H1 (cell line): ENCODE measurements around the gene MAGI1. TPM values are rescaled to one million over a fixed set of nuclear protein-coding genes. Genes with fewer than 3 reads are reported as not detected.

ENCODE experiments used
- CTCF ChIA-PET: fragments of 300-600 bp; sonication (Branson Sonifier 250); formaldehyde crosslinking; loops from one replicate; lab custom pipeline; 2021; ENCODE audit not compliant: partially characterized antibody; lab: Charles Lee
- POLR2A ChIA-PET: fragments of 300-600 bp; sonication (Branson Sonifier 250); formaldehyde crosslinking; loops from one replicate; lab custom pipeline; 2021; ENCODE audit warnings: inconsistent platforms; ENCODE audit not compliant: partially characterized antibody; lab: Charles Lee
- DNase-seq, 2 experiments: peaks; one replicate each; pipeline versions ENCODE4 v3.0.0 to v3.0.0-alpha.2; 2010 to 2022; ENCODE audit warnings: low spot score in 2 of 2, low read depth in 1 of 2, mixed read lengths in 1 of 2
- FAIRE-seq: peaks from 2 replicates; lab custom pipeline; 2011; peaks lifted over from hg19 to GRCh38; lab: Jason Lieb, UNC
- H2AFZ ChIP-seq: 2 replicates; pipeline ENCODE4 v1.8.1; 2012; ENCODE audit warnings: low read length, inconsistent platforms
- H2AK5ac ChIP-seq: 2 replicates; pipeline ENCODE4 v1.6.1; 2013; ENCODE audit warnings: low read depth, low read length
- H2BK120ac ChIP-seq: replicated peaks from 2 replicates; pipeline ENCODE3; 2013; ENCODE audit warnings: low read depth, low read length, inconsistent platforms
- H2BK12ac ChIP-seq: 2 replicates; pipeline ENCODE4 v1.6.1; 2013; ENCODE audit warnings: low read depth, low read length
- H2BK15ac ChIP-seq: 2 replicates; pipeline ENCODE4 v1.6.1; 2013; ENCODE audit warnings: low read length
- H2BK20ac ChIP-seq: 2 replicates; pipeline ENCODE4 v1.6.1; 2013; ENCODE audit warnings: low read length
- H2BK5ac ChIP-seq: 2 replicates; pipeline ENCODE4 v1.6.1; 2013; ENCODE audit warnings: low read depth, low read length
- H3K14ac ChIP-seq: 2 replicates; pipeline ENCODE4 v1.6.1; 2013; ENCODE audit warnings: inconsistent platforms; ENCODE audit not compliant: insufficient read length
- H3K18ac ChIP-seq: 2 replicates; pipeline ENCODE4 v1.6.1; 2013; ENCODE audit warnings: low read length; ENCODE audit errors: extremely low read depth
- H3K23ac ChIP-seq: 2 replicates; pipeline ENCODE4 v1.6.1; 2013; ENCODE audit warnings: inconsistent platforms; ENCODE audit not compliant: insufficient read length
- H3K23me2 ChIP-seq: 2 replicates; pipeline ENCODE4 v1.6.1; 2013; ENCODE audit warnings: low read depth, low read length
- H3K27ac ChIP-seq: 2 replicates; pipeline ENCODE4 v1.6.1; 2011; ENCODE audit warnings: low read depth, low read length, inconsistent platforms
- H3K27me3 ChIP-seq, 4 experiments: replicated peaks in 1 of 4; 1 replicate in 1 of 4; 2 replicates in 3 of 4; pipeline versions ENCODE4 v1.6.1 to v1.8.1; 2011 to 2013; ENCODE audit warnings: low read length in 3 of 4, mild to moderate bottlenecking in 3 of 4, inconsistent platforms in 2 of 4, mixed read lengths in 2 of 4, moderate library complexity in 1 of 4; ENCODE audit not compliant: control insufficient read depth in 3 of 4, insufficient read depth in 3 of 4; ENCODE audit errors: extremely low read depth in 1 of 4
- H3K36me3 ChIP-seq, 4 experiments: 2 replicates each; pipeline versions ENCODE4 v1.6.1 to v1.8.1; 2011 to 2013; ENCODE audit warnings: mild to moderate bottlenecking in 4 of 4, low read length in 3 of 4, moderate library complexity in 2 of 4, control low read depth in 1 of 4, inconsistent platforms in 1 of 4; ENCODE audit not compliant: insufficient read depth in 4 of 4, control insufficient read depth in 2 of 4
- H3K4ac ChIP-seq: replicated peaks from 2 replicates; pipeline ENCODE3; 2013; ENCODE audit warnings: low read length, low read depth, mixed read lengths, inconsistent platforms; ENCODE audit not compliant: insufficient read length
- H3K4me1 ChIP-seq, 4 experiments: replicated peaks in 1 of 4; 1 replicate in 1 of 4; 2 replicates in 3 of 4; pipeline versions ENCODE4 v1.6.1 to v1.8.1; 2011 to 2013; ENCODE audit warnings: low read length in 3 of 4, inconsistent platforms in 2 of 4, mixed read lengths in 1 of 4; ENCODE audit not compliant: insufficient read depth in 4 of 4, control insufficient read depth in 3 of 4
- H3K4me2 ChIP-seq, 2 experiments: 2 replicates each; pipeline versions ENCODE4 v1.6.1 to v1.8.1; 2011 to 2013; ENCODE audit warnings: low read depth in 2 of 2, low read length in 2 of 2, control low read depth in 1 of 2, inconsistent platforms in 1 of 2, mild to moderate bottlenecking in 1 of 2; ENCODE audit not compliant: insufficient read depth in 1 of 2
- H3K4me3 ChIP-seq, 4 experiments: fragments of 200-600, 300-600 bp in 1 of 4; sonication (generic), shearing (Covaris generic), sonication (Bioruptor Twin) in 1 of 4; 2 replicates each; pipeline versions ENCODE4 v1.5.1 to v1.8.1; 2011 to 2016; ENCODE audit warnings: low read length in 4 of 4, low read depth in 3 of 4, control low read depth in 2 of 4, inconsistent platforms in 2 of 4, mild to moderate bottlenecking in 2 of 4, mixed read lengths in 1 of 4, moderate library complexity in 1 of 4; ENCODE audit not compliant: insufficient read depth in 2 of 4; ENCODE audit errors: extremely low read depth in 1 of 4
- H3K56ac ChIP-seq: replicated peaks from 2 replicates; pipeline ENCODE3; 2013; ENCODE audit warnings: low read depth, mild to moderate bottlenecking, mixed read lengths, low read length, inconsistent platforms; ENCODE audit not compliant: insufficient read length
- H3K79me1 ChIP-seq: 2 replicates; pipeline ENCODE4 v1.6.1; 2013; ENCODE audit warnings: low read depth, low read length, control low read depth
- H3K79me2 ChIP-seq, 2 experiments: 2 replicates each; pipeline versions ENCODE4 v1.6.1 to v1.8.1; 2012 to 2013; ENCODE audit warnings: low read length in 2 of 2, mild to moderate bottlenecking in 2 of 2, inconsistent platforms in 1 of 2; ENCODE audit not compliant: insufficient read depth in 2 of 2, control insufficient read depth in 1 of 2
- H3K9ac ChIP-seq, 4 experiments: replicated peaks in 1 of 4; 1 replicate in 1 of 4; 2 replicates in 3 of 4; pipeline versions ENCODE4 v1.6.1 to v1.8.1; 2011 to 2013; ENCODE audit warnings: low read depth in 3 of 4, low read length in 3 of 4, control low read depth in 2 of 4, mild to moderate bottlenecking in 2 of 4, moderate library complexity in 2 of 4, inconsistent platforms in 1 of 4; ENCODE audit errors: extremely low read depth in 1 of 4
- H3K9me3 ChIP-seq, 2 experiments: 2 replicates each; pipeline versions ENCODE4 v1.6.1 to v1.8.1; 2012 to 2013; ENCODE audit warnings: mild to moderate bottlenecking in 2 of 2, moderate library complexity in 2 of 2, control low read depth in 1 of 2, inconsistent platforms in 1 of 2, low read depth in 1 of 2, low read length in 1 of 2, mixed read lengths in 1 of 2; ENCODE audit not compliant: insufficient read depth in 2 of 2
- H4K20me1 ChIP-seq, 2 experiments: replicated peaks in 1 of 2; 2 replicates each; pipeline versions ENCODE3 to v1.8.1; 2011 to 2013; ENCODE audit warnings: inconsistent platforms in 2 of 2, low read length in 2 of 2, mild to moderate bottlenecking in 1 of 2; ENCODE audit not compliant: insufficient read depth in 2 of 2, control insufficient read depth in 1 of 2
- H4K5ac ChIP-seq: 2 replicates; pipeline ENCODE4 v1.6.1; 2013; ENCODE audit warnings: low read length, low read depth, mixed read lengths, inconsistent platforms; ENCODE audit not compliant: insufficient read length
- H4K8ac ChIP-seq: 2 replicates; pipeline ENCODE4 v1.8.0; 2013; ENCODE audit warnings: mild to moderate bottlenecking, moderate library complexity, low read length, inconsistent platforms; ENCODE audit not compliant: insufficient read depth; ENCODE audit errors: extremely low read depth
- H4K91ac ChIP-seq: replicated peaks from 2 replicates; pipeline ENCODE3; 2013; ENCODE audit warnings: low read length, mixed read lengths, inconsistent platforms; ENCODE audit not compliant: insufficient read length
- E2F6 ChIP-seq: IDR thresholded peaks from 2 replicates; pipeline ENCODE4 v1.6.1; 2012; ENCODE audit warnings: inconsistent platforms
- FOSL1 ChIP-seq: IDR thresholded peaks from 2 replicates; pipeline ENCODE4 v1.6.1; 2011; ENCODE audit warnings: mild to moderate bottlenecking, low read depth, low read length, moderate library complexity; ENCODE audit not compliant: insufficient read depth
- KDM5A ChIP-seq: fragments of 200-600 bp; IDR thresholded peaks from 2 replicates; pipeline ENCODE4 v1.7.1; 2012; ENCODE audit warnings: mild to moderate bottlenecking, low read length, inconsistent platforms, mixed read lengths
- PHF8 ChIP-seq: fragments of 200-600 bp; sonication (generic); conservative IDR thresholded peaks from 2 replicates; pipeline ENCODE4 v1.7.1; 2012; ENCODE audit warnings: low read depth, mild to moderate bottlenecking, inconsistent platforms, low read length, moderate library complexity
- POLR2A ChIP-seq, 2 experiments: IDR thresholded peaks; 1 replicate in 1 of 2; 2 replicates in 1 of 2; pipeline ENCODE4 v1.6.1; 2011; ENCODE audit warnings: low read depth in 2 of 2, low read length in 2 of 2, mild to moderate bottlenecking in 2 of 2; ENCODE audit errors: control extremely low read depth in 1 of 2
- POU5F1 ChIP-seq: IDR thresholded peaks from 2 replicates; pipeline ENCODE4 v1.6.1; 2011; ENCODE audit warnings: low read depth, mild to moderate bottlenecking, low read length, moderate library complexity
- RAD21 ChIP-seq, 2 experiments: IDR thresholded peaks in 1 of 2; conservative IDR thresholded peaks in 1 of 2; 2 replicates each; pipeline ENCODE4 v1.6.1; 2011; ENCODE audit warnings: low read depth in 2 of 2, low read length in 2 of 2, improper control_type of control experiment in 1 of 2, inconsistent platforms in 1 of 2, mild to moderate bottlenecking in 1 of 2, moderate library complexity in 1 of 2
- SP2 ChIP-seq: IDR thresholded peaks from 2 replicates; pipeline ENCODE4 v1.6.1; 2012; ENCODE audit warnings: mild to moderate bottlenecking, low read length, inconsistent platforms
- SUZ12 ChIP-seq: fragments of 200-600 bp; sonication (generic); IDR thresholded peaks from 2 replicates; pipeline ENCODE4 v1.6.1; 2012; ENCODE audit warnings: mild to moderate bottlenecking, inconsistent platforms, low read length, moderate library complexity, mixed read lengths
- WGBS, 2 experiments: shearing (Covaris generic) in 1 of 2; methylation state at CpG; one replicate each; pipeline versions ENCODE4 v1.1.6 to v1.1.7; 2013 to 2015; ENCODE audit warnings: low lambda C conversion rate in 2 of 2, mixed read lengths in 2 of 2, inconsistent platforms in 1 of 2, low coverage in 1 of 2, missing lambda C conversion rate in 1 of 2; ENCODE audit not compliant: insufficient replicate concordance in 2 of 2, insufficient coverage in 1 of 2, insufficient read length in 1 of 2; ENCODE audit errors: extremely low coverage in 1 of 2, missing lambda C conversion rate in 1 of 2; 5-methylcytosine and 5-hydroxymethylcytosine counted together
- polyA plus RNA-seq, 7 experiments: library from polyadenylated mRNA; depleted of rRNA in 3 of 7; stranded (reverse) in 5 of 7; unstranded in 2 of 7; fragments of >200 nt in 5 of 7; fragments of 200-250 nt in 2 of 7; gene quantifications; 1 replicate in 5 of 7; 2 replicates in 1 of 7; 4 replicates in 1 of 7; pipeline versions ENCODE4 v1.2.1 to v1.2.3, GENCODE V29; 2011 to 2013; ENCODE audit warnings: missing spikeins in 2 of 7, mixed read lengths in 2 of 7
- total RNA-seq: library from RNA; stranded (reverse); fragmentation: NEBNext Ultra II Directional; extraction: Animal tissue kit (Norgen Biotek cat#: 25700); gene quantifications from 2 replicates; pipeline ENCODE4 v1.2.1, GENCODE V29; 2021

Gene MAGI1
- total and polyA plus RNA-seq, 2 of the 8 experiments (the other 6 are each of a cell fraction or from before 2014, with no cell fraction given): 19.8 to 78.0 TPM

GRCh38 chr3:65983100-65983499, 55.6 kb downstream of the MAGI1 start:
- no peak overlapping the region for H3K4me3 ChIP-seq
- POLR2A ChIA-PET: no interaction called here
- H3K14ac ChIP-seq: no peak overlapping the region
- FAIRE-seq: no peak
- no peak overlapping the region for H4K5ac ChIP-seq
- H3K36me3 ChIP-seq: no peaks in the 10 kb centered on the region
- H3K79me2 ChIP-seq: peaks cover 0 to 20% of the 10 kb centered on the region in 2 experiments; a peak in 1 of 4 replicates
- H3K79me1 ChIP-seq: 0 out of 2 replicates have a peak, but pooled peaks cover 2% of the 10 kb centered on the region
- H4K8ac ChIP-seq: no peak overlapping the region
- H2AK5ac ChIP-seq: no peak overlapping the region
- peaks cover 0 to 11% (median 0%) of the 10 kb centered on the region in 4 experiments; a peak in 3 of 7 replicates for H3K4me1 ChIP-seq
- H3K23ac ChIP-seq: no peak overlapping the region
- no peak overlapping the region for H3K56ac ChIP-seq
- H3K23me2 ChIP-seq: no peaks in the 10 kb centered on the region
- H4K20me1 ChIP-seq: no peaks in the 10 kb centered on the region
- CTCF ChIA-PET: no interaction called here
- H2BK15ac ChIP-seq: no peak overlapping the region
- H4K91ac ChIP-seq: no peak overlapping the region
- no peak overlapping the region for H3K27ac ChIP-seq
- WGBS, 2 experiments: 95% methylated on average over 1 of the region's 1 CpG; no CpG with 5 or more reads in 1 of the 2 experiments
- no peak overlapping the region for H2BK5ac ChIP-seq
- H3K27me3 ChIP-seq: peaks cover 0 to 1% (median 0%) of the 10 kb centered on the region in 4 experiments; a peak in 1 of 7 replicates
- no peak overlapping the region for H2BK12ac ChIP-seq
- H3K4me2 ChIP-seq: no peak overlapping the region
- no peak overlapping the region for H3K9ac ChIP-seq
- no peak overlapping the region for H2BK120ac ChIP-seq
- no peak overlapping the region for H3K4ac ChIP-seq
- no peaks in the 10 kb centered on the region for H3K9me3 ChIP-seq
- H2AFZ ChIP-seq: no peak overlapping the region
- H2BK20ac ChIP-seq: no peak overlapping the region
- H3K18ac ChIP-seq: no peak overlapping the region
- DNase-seq: no peak
- TF ChIP-seq SUZ12 (no peak), E2F6 (no peak), SP2 (no peak), PHF8 (no peak), FOSL1 (no peak), POU5F1 (no peak), RAD21 (IDR thresholded peaks at IDR 0.05 in 1 of 2, conservative IDR thresholded peaks at IDR 0.05 in 1 of 2; ENCODE audit: low read depth in 2 of 2, low read length in 2 of 2) (no peak), POLR2A (IDR thresholded peaks at IDR 0.05; ENCODE audit: control extremely low read depth in 1 of 2, low read depth in 2 of 2, low read length in 2 of 2) (no peak), KDM5A (no peak)
